Medulla oblongata (tissue), 1 donor: Measurements from ENCODE around the gene LILRB5.
A peak's percentile ranks its signal among the peaks of the same experiment; 100 is the strongest.
"Not testable (repeated sequence)": the region's sequence is repeated elsewhere in the genome, so short reads cannot be mapped to it uniquely, and the experiment has no call there.

ENCODE experiments used
- DNase-seq: peaks from one replicate; pipeline ENCODE4 v3.0.0-alpha.2; 2015; ENCODE audit errors: extremely low spot score

LILRB5 gene

GRCh38 chr19:54257116-54257480, at the start of gene LILRB5:
Gene LILRB5 (minus strand): TSS chr19:54257273. CDS start chr19:54257193, 80 bp downstream.
- no peak for DNase-seq

GRCh38 chr19:54305141-54305540, 48.1 kb upstream of the LILRB5 start:
- no peak for DNase-seq

GRCh38 chr19:54302257-54302656, 45.2 kb upstream of the LILRB5 start:
- DNase-seq, result peak; percentile 78

- no peak for DNase-seq
These were observed 42.4 kb upstream of the LILRB5 start for GRCh38 chr19:54299515-54299914.

DNA sequence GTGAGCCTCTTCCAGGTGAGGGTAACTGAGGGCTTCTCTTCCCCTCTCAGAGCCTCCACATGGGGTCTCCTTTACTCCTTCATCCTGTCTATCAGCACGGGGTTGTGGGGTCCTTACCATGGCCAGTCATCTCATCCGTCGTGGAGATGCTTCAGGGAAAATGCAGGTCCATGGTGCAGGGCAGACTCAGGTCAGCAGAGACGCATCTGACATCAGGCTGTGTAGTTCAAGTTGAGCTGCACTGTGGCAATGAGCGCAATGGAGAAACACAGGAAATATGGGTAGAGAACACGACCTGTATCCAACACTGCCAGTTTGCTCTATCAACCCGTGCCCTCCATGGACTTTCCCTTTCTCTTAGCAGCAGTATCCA, 42.0 kb upstream of the LILRB5 start:
- no peak for DNase-seq

GRCh38 chr19:54298357-54299125, 41.5 kb upstream of the LILRB5 start:
- no peak for DNase-seq

DNA sequence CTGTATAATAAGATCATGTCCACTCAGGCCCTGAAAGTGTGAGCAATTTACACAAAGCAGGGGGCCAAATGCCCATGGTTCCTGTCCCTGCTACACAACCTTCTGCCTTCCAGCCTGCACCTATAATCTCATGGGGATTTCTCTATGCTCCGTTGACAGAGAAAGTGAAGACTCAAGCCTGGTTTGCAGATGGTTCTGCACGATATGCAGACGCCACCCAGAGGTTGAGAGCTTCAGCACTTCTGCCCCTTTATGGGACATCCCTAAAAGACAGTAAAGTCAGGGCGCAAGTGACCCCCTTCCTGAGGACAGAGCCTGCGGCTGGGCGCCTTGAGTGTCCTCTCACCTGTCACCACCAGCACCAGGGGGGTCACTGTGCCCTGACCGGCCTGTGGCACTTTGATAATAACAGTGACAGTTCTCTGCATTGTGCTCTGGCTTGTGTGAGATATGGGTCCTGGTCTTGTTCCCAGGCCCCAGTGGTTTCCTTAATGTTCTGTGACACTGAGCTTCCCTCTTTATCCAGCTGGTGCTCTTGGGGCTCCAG, 40.8 kb upstream of the LILRB5 start:
- DNase-seq, result no peak

DNA sequence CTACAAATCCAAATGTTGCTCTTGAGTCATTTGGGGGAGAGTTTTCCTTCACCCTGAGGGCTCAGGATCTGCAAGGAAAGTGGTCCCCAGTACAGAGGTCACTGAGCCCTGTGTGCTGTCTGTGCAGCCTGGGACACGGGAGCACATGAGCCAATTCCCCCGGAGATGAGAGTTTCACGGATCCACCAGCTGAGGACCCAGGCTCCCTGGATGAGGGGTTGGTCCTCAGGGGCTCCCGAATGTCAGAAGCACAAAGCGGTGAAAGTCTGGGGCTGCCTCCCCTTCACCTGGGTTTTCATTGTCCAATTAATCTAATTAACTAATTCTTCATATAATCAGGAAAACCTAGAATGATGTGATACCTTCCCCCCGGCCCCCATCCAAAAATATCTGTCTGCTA, 37.5 kb upstream of the LILRB5 start:
- DNase-seq, result no peak

DNA sequence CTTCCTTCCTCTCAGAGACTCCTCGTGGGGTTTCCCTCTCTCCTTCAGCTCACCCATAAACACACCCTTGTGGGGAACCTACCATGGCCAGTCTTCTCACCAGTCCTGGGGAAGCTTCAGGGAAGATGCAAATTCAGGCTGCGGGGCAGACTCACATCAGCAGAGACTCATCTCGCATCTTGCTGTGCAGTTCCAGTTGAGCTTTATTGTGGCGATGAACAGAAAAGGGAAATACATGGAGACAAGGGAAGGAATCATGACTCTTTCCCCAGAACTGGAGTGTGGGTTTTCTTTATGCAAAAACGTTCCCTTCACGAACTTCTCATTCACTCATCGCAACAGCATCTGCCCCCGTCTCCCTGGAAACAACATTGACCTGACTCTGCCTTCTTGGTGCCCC, 32.1 kb upstream of the LILRB5 start:
- DNase-seq, result not testable (repeated sequence)

DNA sequence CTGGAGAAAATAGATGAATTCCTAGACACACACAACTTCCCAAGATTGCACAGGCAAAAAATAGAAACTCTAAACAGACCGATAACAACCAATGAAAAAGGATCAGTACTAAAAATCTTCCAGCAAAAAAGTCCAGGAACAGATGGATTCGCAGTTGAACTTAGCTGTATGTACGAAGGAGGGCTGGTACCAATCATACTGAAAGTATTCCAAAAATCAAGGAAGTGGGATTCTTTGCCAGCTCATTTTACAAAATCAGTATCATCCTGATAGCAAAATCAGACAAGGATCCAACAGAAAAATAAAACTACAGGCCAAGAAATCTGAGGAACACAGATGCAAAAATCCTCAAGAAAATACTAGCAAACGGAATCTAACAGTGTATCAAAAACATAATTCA, 30.4 kb upstream of the LILRB5 start:
- DNase-seq, result no peak

- DNase-seq, result not testable (repeated sequence)
These were observed 29.2 kb upstream of the LILRB5 start for GRCh38 chr19:54286283-54286682.

- not testable (repeated sequence) for DNase-seq
These were observed 28.5 kb upstream of the LILRB5 start for GRCh38 chr19:54285427-54286056.

DNA sequence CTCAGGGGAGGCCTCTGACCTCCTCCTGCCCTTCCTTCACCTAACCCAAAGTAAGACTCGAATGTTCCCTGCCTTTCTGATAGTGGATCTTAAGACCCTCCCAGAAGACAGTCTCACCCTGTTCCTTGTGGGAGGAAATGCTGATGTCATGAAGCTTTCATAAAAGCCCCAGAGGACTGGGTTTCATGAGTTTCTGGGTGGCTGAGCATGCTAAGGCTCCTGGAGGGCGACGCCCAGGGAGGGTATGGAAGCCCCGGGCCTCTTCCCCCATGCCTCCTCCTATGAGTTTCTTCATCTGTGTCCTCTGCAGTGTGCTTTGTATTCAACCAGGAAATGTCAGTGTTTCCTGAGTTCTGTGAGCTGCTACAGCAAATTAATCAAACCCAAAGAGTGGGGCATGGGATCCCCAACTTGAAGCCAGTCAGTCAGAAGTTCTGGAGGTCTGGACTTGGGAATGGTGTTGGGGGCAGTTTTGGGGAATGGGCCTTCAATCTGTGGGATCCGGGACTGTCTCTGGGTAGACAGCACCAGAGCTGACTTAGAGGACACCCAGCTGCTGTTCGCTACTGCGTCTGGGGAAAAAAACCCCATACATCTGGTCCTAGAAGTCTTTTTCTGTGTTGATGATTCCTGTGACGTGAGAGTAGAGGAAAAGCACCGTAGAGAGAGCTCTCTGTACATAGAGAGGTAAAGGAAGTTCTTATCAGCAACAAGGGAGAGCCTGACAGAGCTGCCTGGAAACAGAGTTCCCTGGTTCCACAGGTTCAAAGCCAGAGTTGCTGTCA, 25.8 kb upstream of the LILRB5 start:
- DNase-seq, result no peak

DNA sequence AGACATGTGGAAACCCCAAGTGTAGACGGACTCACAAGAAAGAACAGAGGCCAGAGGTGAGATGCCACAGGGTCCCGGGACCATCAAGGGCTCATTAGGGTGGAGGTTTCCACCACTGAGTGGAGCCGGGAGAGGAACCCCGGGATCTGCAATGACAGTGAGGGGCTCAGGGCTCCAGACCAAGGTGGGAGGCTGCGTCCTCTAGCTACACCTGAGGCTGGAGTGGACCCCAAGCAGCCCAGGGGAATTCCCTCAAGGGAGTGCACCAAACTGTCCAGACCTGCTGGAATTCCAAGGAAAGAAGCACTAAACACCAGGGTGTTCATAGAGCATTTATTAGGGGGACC, 24.6 kb upstream of the LILRB5 start:
- not testable (repeated sequence) for DNase-seq

DNA sequence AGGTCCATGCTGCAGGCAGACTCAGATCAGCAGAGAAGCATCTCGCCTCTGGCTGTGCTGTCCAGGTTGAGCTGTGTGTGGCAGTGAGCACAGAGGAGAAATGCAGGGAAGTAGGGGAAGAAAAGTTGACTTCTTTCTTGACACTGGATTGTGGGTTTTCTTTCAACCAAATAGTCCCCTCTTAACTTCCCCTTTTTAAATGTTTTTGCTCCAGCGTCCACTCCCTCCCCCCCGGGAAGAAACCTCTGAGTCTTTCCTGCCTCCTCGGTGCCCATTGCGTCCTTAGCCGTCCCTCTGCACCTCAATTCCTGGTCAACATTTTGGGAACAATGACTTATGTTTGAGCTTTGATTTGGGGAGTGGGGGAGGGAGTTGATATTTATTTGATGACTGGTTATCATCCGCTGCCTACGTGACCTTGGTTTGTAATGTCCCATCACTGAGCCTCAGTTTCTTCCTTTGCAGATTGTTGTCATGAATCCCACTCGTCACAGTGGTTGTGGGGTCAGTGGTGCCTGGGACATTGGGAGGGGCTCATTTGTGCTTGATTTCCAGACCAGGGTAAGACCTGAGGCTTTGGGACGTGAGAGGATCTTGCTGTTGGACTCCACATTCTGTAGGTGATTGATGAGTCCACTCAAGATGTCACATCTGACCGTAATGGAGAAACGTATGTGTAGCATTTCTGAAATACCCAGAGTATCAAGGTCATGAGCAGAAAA, 24.1 kb upstream of the LILRB5 start, which contains the start of gene LILRB2:
Gene LILRB2, minus strand, starts transcription at position 104 of the 722 bp plus-strand sequence. CDS start 614 bp downstream, outside the sequence.
- DNase-seq, result peak; percentile 55

- peak; percentile 29 for DNase-seq
These were observed 23.4 kb upstream of the LILRB5 start for GRCh38 chr19:54280441-54280840.

DNA sequence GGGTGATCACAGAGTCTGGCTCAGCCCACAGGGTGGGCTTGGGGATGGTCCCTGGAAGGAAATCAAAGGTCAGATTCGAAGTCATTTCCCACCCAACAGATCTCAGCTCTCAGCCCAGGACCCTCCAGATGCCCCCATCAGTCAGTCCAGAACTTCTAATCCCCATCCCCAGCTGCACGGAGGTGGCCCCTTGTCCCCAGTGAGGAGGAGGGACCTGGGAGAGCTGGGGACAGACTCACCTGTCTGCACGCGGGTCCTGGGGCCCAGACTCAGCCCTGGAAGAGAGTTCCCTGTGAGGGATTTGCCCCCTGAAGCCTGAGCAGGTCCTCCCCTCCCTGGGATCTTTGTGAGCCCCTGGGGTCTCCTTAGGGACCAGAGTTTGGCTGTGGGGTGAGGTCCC, 23.0 kb upstream of the LILRB5 start:
- DNase-seq, result not testable (repeated sequence)

DNA sequence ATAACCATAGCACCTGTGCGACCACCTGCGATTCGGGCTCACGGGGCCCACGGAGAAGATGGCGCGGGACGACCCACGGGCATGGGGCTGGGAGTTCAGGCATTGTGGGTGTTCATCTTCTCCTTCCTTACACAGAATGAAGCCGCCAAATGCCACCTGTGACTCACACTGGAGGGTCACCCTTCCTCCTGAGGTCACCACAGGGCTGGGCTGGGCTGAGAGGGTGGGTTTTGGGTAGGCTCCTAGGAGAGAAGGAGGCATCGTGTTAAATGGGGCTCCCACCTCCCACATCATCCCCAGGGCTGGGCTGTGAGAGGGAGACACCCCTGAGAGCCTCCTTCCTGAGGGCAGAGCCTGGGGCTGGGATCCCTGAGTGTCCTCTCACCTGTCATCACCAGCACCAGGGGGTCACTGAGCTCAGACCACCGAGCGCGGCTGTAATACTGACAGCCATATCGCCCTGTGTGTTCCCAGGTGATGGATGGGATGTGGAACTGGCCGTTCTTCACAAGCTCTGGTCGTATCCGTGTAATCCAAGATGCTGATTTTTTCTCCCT, 22.4 kb upstream of the LILRB5 start:
- DNase-seq, result no peak

GRCh38 chr19:54278571-54279195, 21.6 kb upstream of the LILRB5 start:
- not testable (repeated sequence) for DNase-seq

GRCh38 chr19:54278056-54278455, 21.0 kb upstream of the LILRB5 start:
- DNase-seq, result not testable (repeated sequence)

- DNase-seq, result not testable (repeated sequence)
These were observed 20.1 kb upstream of the LILRB5 start for GRCh38 chr19:54277111-54277615.
